ENCODE data around the gene BSN.

DNA sequence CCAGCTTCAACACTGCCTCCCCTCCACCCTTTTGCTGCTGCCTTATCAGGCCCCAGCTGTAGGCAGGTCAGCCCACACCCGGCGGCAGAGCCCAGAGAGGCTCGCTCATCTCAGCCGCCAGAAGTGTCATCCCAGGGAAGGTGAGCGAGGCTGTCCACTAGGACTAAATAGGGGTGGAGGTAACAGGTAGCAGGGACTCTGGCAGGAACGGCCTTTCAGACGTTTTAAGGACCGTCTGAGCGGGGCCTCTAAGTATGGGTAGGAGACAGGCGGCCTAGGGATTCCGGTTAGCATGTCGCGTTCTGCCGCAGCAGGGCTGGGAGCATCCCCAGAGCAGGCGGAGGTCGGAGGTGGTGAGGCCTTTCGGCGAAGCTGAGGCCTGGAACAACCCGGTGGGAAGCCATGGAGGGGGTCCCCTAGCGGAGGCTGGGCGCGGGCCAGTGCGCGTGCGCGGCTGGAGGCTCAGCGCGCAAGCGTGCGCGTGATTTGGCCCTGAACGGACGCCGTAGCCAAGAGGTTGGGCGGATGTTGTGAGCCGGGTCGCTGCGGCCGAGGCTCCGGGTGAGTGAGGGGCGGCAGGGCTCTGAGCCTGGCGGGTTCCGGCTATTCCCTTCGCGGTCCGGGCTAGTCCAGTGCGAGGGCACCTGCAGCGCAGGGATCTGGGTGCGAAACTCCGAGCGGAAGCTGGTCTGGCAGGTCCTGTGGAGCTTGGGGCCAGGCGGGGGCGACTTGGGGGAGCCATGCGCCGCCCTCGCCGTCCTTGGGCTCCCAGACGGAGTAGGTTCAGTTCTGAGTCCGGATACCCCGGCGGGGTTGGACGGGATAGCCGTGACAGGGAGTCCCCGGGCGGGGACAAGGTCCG lies 135.0 kb downstream of the BSN start, which contains the start of the genes MST1 and RNF123:
- TF ChIP-seq, protein P1, sequence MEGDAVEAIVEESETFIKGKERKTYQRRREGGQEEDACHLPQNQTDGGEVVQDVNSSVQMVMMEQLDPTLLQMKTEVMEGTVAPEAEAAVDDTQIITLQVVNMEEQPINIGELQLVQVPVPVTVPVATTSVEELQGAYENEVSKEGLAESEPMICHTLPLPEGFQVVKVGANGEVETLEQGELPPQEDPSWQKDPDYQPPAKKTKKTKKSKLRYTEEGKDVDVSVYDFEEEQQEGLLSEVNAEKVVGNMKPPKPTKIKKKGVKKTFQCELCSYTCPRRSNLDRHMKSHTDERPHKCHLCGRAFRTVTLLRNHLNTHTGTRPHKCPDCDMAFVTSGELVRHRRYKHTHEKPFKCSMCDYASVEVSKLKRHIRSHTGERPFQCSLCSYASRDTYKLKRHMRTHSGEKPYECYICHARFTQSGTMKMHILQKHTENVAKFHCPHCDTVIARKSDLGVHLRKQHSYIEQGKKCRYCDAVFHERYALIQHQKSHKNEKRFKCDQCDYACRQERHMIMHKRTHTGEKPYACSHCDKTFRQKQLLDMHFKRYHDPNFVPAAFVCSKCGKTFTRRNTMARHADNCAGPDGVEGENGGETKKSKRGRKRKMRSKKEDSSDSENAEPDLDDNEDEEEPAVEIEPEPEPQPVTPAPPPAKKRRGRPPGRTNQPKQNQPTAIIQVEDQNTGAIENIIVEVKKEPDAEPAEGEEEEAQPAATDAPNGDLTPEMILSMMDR (optimal IDR thresholded peaks at IDR 0.05 in 1 of 3, IDR thresholded peaks at IDR 0.05 in 1 of 3, conservative IDR thresholded peaks at IDR 0.05 in 1 of 3; ENCODE audit: extremely low read depth in 1 of 3, insufficient read depth in 2 of 3, low read length in 3 of 3): peak in 1 of 3 experiments; percentile 40
- no peak for TF ChIP-seq EZH2 (IDR thresholded peaks at IDR 0.05; ENCODE audit: low read length)
